Ishikawa (cell line): Measurements from ENCODE around the gene FNDC1.

Experiments
- CEBPB ChIP-seq: IDR thresholded peaks from 2 replicates; pipeline ENCODE4 v1.6.1; 2012
- CREB1 ChIP-seq: IDR thresholded peaks from 2 replicates; pipeline ENCODE4 v1.6.1; 2012; ENCODE audit warnings: low read depth
- EGR1 ChIP-seq: IDR thresholded peaks from 2 replicates; pipeline ENCODE4 v1.6.1; 2012
- EP300 ChIP-seq: IDR thresholded peaks from 2 replicates; pipeline ENCODE4 v1.6.1; 2012; ENCODE audit warnings: borderline replicate concordance
- FOXM1 ChIP-seq: IDR thresholded peaks from 2 replicates; pipeline ENCODE4 v1.6.1; 2012; ENCODE audit warnings: low read depth, borderline replicate concordance
- NFIC ChIP-seq: IDR thresholded peaks from 2 replicates; pipeline ENCODE4 v1.6.1; 2012
- RAD21 ChIP-seq: IDR thresholded peaks from 2 replicates; pipeline ENCODE4 v1.6.1; 2012; ENCODE audit warnings: low read depth
- TAF1 ChIP-seq: IDR thresholded peaks from 2 replicates; pipeline ENCODE4 v1.6.1; 2012; ENCODE audit warnings: low read depth, mild to moderate bottlenecking
- TCF12 ChIP-seq: IDR thresholded peaks from 2 replicates; pipeline ENCODE4 v1.6.1; 2012; ENCODE audit warnings: low read depth
- TEAD4 ChIP-seq: IDR thresholded peaks from 2 replicates; pipeline ENCODE4 v1.6.1; 2012
- YY1 ChIP-seq: IDR thresholded peaks from 2 replicates; pipeline ENCODE4 v1.6.1; 2012; ENCODE audit warnings: low read depth
- ZBTB7A ChIP-seq: IDR thresholded peaks from 2 replicates; pipeline ENCODE4 v1.6.1; 2012; ENCODE audit warnings: low read depth
- TF ChIP-seq, protein P1 (sequence below): IDR thresholded peaks from 2 replicates; pipeline ENCODE4 v1.6.1; 2012
- TF ChIP-seq, protein P2 (sequence below): IDR thresholded peaks from 2 replicates; pipeline ENCODE4 v1.6.1; 2012; ENCODE audit warnings: low read depth, mild to moderate bottlenecking
- TF ChIP-seq, protein P3 (sequence below): IDR thresholded peaks from 2 replicates; pipeline ENCODE4 v1.6.1; 2012

The FNDC1 gene

DNA sequence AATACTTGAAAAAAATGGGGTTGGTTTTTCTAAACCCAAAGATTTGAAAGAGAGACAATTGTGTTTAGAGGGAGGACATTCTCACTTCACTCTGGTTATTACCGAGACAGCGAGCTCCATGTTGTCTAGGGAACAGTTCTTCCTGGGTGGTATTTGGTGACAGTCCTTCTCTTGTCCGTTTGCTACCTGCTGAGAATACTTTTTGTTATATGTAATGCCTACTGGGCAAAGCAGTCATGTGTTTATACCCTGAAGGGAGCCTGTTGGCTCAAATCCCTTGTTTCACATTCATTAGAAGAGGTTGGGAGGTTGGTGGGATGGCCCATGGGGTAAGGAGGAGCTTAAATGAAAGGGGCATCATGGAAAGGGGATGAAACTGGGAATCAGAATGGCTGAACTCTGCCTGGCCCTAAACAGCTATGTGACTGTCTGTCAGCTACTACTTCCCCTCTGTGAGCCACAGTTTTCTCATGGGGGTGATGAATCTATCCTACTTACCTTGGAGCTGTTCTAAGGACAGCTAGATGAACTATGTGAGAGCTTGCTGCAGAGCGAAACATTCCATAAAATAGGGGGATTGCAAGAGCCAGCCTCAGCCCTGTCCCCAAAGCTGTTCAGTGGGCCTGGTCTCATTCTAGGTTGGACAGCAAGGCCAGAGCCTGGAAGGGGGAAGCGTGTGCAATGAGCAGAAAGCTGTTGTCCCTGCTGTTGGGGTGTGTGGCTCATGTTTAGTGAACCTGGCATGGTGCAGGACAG, 43.5 kb downstream of the FNDC1 start:
- no peak for TF ChIP-seq ZBTB7A
- no peak for TF ChIP-seq CEBPB

DNA sequence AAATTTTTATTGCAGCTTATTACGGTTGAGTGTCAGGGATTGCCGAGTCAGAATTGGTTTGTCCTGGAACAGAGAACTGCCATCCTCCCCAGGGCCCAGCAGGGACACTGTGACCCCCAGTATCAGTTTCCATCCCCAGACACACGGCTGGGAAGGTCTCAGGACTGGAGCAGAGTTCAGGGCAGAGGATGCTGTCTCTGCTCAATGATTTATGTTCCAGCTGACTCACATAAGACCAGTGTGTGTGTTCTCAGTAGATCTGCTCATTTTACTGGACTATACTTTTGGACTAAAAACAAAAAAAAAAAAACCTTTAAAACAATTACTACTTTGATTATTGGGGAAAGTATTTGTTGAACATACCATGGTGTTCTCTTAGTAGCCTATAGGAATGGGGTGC, 44.2 kb downstream of the FNDC1 start:
- TF ChIP-seq NFIC (no peak), EP300 (no peak), YY1 (no peak), EGR1 (no peak), CEBPB (no peak), FOXM1 (no peak), ZBTB7A (no peak), TEAD4 (no peak)
- TF ChIP-seq, protein P1, sequence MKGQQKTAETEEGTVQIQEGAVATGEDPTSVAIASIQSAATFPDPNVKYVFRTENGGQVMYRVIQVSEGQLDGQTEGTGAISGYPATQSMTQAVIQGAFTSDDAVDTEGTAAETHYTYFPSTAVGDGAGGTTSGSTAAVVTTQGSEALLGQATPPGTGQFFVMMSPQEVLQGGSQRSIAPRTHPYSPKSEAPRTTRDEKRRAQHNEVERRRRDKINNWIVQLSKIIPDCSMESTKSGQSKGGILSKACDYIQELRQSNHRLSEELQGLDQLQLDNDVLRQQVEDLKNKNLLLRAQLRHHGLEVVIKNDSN = no peak
- TF ChIP-seq, protein P2, sequence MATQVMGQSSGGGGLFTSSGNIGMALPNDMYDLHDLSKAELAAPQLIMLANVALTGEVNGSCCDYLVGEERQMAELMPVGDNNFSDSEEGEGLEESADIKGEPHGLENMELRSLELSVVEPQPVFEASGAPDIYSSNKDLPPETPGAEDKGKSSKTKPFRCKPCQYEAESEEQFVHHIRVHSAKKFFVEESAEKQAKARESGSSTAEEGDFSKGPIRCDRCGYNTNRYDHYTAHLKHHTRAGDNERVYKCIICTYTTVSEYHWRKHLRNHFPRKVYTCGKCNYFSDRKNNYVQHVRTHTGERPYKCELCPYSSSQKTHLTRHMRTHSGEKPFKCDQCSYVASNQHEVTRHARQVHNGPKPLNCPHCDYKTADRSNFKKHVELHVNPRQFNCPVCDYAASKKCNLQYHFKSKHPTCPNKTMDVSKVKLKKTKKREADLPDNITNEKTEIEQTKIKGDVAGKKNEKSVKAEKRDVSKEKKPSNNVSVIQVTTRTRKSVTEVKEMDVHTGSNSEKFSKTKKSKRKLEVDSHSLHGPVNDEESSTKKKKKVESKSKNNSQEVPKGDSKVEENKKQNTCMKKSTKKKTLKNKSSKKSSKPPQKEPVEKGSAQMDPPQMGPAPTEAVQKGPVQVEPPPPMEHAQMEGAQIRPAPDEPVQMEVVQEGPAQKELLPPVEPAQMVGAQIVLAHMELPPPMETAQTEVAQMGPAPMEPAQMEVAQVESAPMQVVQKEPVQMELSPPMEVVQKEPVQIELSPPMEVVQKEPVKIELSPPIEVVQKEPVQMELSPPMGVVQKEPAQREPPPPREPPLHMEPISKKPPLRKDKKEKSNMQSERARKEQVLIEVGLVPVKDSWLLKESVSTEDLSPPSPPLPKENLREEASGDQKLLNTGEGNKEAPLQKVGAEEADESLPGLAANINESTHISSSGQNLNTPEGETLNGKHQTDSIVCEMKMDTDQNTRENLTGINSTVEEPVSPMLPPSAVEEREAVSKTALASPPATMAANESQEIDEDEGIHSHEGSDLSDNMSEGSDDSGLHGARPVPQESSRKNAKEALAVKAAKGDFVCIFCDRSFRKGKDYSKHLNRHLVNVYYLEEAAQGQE = no peak

DNA sequence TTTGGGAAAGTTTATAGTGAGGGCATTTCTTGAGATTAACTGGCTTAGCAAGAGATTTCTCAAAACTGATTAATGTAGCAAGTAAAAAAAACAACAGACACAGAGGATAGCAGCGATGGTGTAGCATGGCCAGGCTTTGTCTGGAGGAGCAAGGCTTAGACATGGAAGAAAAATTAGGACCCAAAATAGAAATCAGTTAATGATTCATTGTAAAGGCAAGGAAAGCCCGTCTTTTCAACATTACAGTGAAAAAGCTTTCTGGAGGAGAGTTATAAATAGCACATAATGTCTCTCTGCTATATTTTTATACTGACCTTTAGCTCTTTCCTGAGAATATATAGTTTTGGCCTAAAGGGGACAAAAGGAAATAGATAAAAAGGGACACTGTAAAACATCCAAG, 45.1 kb downstream of the FNDC1 start:
- TF ChIP-seq FOXM1 (no peak), TCF12 (no peak), EP300 (no peak), YY1 (no peak), CREB1 (no peak), TAF1 (no peak), NFIC (no peak), RAD21 (no peak)
- TF ChIP-seq, protein P2 = no peak
- TF ChIP-seq, protein P1 = no peak

DNA sequence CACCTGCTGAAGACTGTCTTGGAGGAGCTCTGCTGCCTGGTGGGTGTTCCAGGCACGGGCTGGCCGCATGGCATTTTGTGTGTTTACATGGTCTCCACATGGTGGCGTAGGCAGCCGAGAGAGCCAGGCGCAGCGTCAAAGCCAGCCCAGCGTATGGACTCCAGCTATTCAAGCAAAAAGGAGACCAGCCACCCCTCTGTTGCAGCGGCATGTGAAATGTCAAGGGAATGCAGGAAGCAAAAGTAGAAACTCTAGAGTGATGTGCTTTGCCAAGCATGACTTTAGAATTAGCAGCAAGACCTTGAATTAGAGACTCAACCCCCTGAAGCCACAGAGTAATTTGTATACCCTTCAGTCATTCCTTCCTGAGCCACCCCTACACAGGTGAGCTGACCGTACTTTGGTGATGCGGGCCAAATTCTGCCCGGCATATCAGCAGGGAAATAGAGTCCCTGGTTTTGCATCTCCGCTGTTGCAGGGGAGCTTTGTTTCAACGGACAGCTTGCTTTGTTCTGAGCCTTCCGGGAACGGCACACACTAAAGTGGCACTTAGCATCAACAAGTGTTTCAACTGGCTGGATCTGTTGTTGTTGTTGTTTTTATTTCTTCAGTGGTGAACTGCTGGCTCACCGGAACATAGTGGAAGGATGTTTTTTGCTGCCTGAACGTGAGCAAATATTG, 48.5 kb downstream of the FNDC1 start:
- TF ChIP-seq RAD21 (peak; percentile 55), TEAD4 (no peak)

DNA sequence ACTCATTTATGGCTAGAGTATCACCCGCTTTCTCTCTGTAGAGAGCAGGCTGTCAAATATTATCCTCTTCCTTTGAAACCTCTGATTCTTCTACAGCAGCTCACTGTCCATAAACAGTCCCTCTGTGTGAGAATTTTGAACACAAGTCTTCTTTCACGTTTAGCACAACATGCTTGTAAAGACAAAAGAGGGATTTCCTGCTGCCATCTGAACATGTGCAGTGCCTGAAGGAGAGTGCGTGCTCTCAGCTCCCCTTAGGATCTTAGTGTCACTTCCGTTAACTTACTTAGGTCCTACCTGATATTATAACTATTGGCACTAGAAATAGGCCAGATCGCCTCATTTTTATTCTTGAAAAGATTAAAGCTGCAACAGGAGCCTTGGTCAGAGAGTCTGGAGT, 50.9 kb downstream of the FNDC1 start:
- TF ChIP-seq TCF12 = no peak
- TF ChIP-seq CREB1 = no peak
- TF ChIP-seq TEAD4 = no peak
- TF ChIP-seq NFIC = no peak
- no peak for TF ChIP-seq EGR1
- TF ChIP-seq, protein P1 = no peak
- TF ChIP-seq TAF1 = no peak
- TF ChIP-seq EP300 = no peak
- TF ChIP-seq CEBPB = no peak

DNA sequence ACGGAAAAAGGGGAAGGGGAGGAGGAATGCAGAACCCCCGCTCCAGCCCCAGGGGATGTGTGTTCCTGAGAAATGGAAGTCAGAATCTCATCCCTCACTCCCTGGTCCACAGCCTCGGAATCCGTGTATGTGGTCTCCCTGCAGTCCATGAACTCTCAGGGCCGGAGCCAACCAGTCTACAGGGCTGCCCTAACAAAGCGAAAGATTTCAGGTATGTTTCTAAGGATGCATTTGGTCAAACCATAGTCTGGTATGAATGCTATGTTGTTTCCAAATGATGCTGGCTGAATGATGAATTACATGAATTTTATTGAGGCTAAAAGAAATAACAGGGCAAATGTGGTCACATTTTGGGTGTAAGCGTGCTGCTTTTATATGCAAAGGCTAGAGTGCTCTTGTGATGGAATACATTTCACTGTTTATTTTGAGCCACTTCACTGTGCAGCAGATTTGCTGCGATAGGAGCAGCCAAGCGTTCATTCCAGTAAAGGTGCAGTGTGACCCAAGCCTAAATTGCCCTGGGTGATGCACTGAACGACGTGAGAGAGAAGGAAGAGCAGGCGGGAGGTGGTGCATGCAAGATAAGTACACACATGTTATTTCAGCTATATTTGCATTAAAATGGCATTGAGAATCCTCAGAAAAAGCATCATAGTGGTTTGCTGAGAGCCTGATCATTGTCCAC, 52.4 kb downstream of the FNDC1 start:
- no peak for TF ChIP-seq YY1
- TF ChIP-seq NFIC = no peak
- no peak for TF ChIP-seq CEBPB
- TF ChIP-seq EGR1 = no peak
- TF ChIP-seq TEAD4 = no peak
- no peak for TF ChIP-seq TAF1
- no peak for TF ChIP-seq EP300
- TF ChIP-seq FOXM1 = no peak
- TF ChIP-seq TCF12 = no peak
- TF ChIP-seq ZBTB7A = no peak
- TF ChIP-seq, protein P2 = no peak
- TF ChIP-seq, protein P3, sequence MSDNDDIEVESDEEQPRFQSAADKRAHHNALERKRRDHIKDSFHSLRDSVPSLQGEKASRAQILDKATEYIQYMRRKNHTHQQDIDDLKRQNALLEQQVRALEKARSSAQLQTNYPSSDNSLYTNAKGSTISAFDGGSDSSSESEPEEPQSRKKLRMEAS = no peak
- TF ChIP-seq, protein P1 = no peak
- TF ChIP-seq CREB1 = no peak
- no peak for TF ChIP-seq RAD21
